ENCODE results near the gene PTPRCAP.
"Not testable (repeated sequence)": the region's sequence is repeated elsewhere in the genome, so short reads cannot be mapped to it uniquely, and the experiment has no call there.

The PTPRCAP gene

DNA sequence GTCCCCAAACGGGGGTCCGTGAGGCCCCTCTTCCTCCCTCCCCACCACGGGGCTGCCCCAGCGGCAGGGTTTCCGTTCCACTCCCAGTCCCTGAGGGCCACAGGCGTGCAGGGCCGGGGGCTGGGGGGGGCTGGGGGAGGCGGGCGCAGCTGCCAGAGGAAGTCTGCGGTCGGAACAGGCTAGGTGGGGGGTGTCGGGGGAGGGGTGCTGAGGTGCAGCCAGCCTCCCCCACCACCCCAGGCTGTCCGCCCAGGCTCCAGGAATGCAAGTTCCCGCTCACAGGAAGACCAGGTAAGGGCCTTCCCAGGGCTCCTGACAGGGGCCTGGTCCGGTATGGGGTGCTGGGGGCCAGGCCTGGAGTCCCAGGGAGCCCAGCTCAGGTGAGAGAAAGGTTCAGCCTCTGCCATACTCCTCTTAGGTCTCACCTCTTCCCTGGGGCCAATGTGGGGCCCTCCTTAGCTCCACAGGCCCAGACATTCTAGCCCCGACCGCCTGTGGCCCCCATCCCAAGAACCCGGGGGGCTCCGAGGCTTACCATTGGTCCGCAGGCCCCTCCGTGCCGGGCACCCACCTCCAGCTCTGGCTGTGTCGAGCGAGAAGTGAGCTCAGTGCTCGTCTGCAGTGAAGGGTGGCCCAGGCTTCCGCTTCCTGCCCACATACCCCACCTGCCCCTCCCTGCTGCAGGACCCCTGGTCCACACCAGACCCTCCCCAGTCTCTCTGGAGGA, at the start of gene PTPRCAP:
PTPRCAP (minus strand) TSS at position 601 of the 727 bp plus-strand sequence; CDS start at position 538, 63 bp downstream.
- DNase-seq, result no peak

DNA sequence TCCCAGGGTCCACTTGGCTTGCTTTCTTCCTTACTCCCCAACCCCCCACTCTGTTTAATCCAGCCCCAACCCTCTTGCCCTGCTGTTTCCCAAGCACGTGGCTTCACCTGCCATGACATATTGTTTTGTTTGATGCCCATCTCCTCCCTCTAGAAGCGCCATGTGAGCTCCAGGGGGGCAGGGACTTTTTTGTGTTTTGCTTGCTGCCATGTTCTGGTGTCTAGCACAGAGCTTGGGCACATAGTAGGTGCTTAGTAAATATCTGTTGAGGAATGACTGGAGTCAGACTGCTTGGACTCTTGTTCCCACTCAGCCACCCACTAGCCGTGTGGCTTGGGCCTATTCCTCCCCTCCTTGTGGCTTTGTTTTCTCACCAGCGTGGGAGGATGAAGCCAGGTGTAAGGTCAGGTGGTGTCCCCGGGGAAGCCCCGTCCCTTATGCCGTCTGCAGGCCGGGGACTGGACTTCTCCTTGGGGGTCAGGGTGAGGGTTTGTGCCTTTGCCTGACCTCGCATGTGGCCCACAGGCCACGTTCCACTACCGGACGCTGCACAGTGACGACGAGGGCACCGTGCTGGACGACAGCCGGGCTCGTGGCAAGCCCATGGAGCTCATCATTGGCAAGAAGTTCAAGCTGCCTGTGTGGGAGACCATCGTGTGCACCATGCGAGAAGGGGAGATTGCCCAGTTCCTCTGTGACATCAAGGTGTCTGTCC, 49.2 kb upstream of the PTPRCAP start:
- no peak for DNase-seq

DNA sequence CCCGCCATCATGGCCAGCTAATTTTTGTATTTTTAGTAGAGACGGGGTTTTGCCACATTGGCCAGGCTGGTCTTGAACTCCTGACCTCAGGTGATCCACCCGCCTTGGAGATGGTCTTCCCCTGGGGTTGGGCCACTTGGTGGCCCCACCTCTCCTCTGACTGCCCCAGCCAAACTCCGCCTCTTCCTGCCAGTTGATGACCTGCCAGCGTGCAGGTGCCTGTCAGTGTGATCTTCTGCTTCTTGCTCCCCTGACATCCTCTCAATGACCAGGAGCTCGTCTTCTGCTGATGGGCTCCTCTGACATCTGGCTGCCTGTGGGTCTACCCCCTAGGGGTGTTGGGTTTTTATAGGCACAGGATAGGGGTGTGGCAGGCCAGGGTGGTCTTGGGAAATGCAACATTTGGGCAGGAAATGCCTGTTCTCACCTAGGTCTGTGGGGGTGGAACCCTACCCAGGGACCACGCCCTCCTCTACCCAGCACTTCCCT, 48.4 kb upstream of the PTPRCAP start:
- DNase-seq, result not testable (repeated sequence)

DNA sequence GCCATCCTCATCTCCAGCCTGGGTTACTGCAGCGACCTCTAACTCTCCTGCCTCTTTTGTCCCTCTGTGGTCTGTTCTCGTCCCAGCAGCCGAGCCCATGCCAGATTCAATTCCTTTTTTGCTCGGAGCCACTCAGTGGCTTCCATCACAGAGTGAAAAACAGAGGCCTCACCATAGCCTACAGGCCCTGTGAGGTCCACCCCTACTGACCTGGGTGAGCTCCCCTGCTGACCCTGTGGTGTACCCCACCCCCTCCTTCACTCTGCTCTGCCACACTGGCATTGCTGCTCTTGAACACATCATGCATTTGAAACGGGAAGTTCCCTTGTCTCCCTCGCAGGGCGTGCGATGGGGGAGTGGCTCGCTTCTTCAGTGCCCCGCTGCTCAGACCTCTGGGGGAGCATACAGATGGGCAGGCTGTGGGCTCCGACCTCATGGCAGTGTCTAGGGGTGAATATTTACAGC, 47.4 kb upstream of the PTPRCAP start:
- DNase-seq, result no peak

- no peak for DNase-seq
Measured at GRCh38 chr11:67483831-67484665, 46.6 kb upstream of the PTPRCAP start.

DNA sequence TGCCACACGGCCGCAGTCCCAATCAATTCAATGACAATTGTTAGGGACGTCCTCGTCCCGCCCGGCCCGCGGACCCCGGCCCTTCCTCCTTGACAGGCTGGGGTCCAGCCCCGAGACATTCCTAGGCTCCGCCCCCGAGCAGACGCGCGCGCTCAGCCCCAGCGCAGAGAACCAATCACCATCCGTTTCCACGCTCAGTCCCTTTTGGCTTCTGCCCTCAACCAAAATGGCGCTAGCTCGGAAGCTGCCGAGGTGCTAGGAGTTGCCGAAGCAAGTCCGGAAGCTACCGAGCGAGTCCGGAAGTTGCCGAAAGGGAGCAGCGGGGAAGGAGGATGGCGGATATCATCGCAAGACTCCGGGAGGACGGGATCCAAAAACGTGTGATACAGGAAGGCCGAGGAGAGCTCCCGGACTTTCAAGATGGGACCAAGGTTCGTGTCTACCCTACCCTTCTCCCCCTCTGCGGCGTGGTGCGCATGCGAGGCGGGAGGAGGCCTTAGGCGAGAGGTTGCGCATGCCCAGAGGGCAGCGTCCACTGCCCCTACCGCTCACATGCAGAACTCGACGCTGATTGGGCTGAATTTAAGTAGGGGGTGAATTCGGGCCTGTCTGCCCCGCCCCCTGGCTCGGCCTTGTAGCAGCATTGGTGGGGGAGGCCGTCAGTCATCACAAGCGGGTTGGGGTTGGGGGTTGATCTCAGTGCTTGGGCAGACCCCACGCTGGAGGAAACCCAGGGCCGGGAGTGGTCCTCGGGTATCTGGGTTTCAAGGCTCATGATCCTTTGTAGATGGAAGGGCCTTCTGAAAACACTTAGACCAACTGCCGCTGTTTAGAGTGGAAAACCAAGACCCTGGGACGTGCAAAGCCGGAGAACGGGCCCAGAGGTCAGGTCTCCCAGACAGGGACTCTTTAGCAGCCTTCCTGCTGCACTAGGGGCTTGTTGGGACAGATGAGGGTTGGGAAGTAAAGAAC, 45.6 kb upstream of the PTPRCAP start, which contains the start of gene AIP:
AIP (plus strand) TSS at position 200 of the 972 bp plus-strand sequence; CDS start at position 333, 133 bp downstream.
- peak; percentile 99 for DNase-seq

GRCh38 chr11:67482275-67482826, 44.9 kb upstream of the PTPRCAP start:
- DNase-seq, result no peak

- not testable (repeated sequence) for DNase-seq
Measured at GRCh38 chr11:67477344-67478050, 40.0 kb upstream of the PTPRCAP start.

GRCh38 chr11:67476692-67477091, 39.2 kb upstream of the PTPRCAP start:
- DNase-seq, result not testable (repeated sequence)

GRCh38 chr11:67472882-67473281, 35.4 kb upstream of the PTPRCAP start:
- DNase-seq, result no peak

DNA sequence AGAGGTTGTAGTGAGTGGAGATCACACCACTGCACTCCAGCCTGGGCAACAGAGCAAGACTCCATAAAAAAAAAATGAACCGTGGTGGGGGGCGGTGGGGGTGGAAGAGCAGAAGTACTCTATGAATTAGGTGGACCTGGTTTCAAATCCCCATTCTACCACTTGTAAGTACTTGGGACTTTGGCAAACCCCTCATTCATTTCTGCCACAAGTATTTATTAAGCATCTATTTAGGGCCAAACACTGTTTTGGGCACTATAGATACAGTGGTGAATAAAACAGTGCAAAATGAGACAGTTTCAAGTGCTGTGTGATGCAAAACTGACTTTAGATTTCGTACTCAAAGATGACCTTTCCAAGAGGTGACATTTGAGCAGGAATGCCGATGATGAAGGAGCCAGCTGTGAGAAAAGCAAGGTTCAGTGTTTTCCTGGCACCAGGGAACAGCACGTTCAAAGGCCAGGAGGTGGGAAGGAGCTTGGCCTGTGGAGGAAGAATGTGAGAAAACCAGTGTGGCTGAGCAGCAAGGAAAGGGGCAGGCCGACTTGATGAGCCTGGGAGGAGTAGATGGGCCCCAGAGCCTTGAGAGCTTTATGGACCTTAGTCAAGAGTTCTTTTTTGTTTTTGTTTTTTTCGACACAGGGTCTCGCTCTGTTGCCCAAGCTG, 33.0 kb upstream of the PTPRCAP start:
- DNase-seq, result no peak

GRCh38 chr11:67469508-67469811, 32.0 kb upstream of the PTPRCAP start:
- DNase-seq, result no peak

GRCh38 chr11:67468759-67469507, 31.5 kb upstream of the PTPRCAP start, which contains the start of gene TMEM134:
Gene TMEM134, minus strand, starts transcription at chr11:67469251. Its CDS starts 59 bp downstream, at chr11:67469192.
- DNase-seq, result peak; percentile 93

- DNase-seq, result peak; percentile 13
Measured at GRCh38 chr11:67468456-67468758, 30.9 kb upstream of the PTPRCAP start.

- peak; percentile 19 for DNase-seq
Measured at GRCh38 chr11:67468056-67468455, 30.6 kb upstream of the PTPRCAP start.

DNA sequence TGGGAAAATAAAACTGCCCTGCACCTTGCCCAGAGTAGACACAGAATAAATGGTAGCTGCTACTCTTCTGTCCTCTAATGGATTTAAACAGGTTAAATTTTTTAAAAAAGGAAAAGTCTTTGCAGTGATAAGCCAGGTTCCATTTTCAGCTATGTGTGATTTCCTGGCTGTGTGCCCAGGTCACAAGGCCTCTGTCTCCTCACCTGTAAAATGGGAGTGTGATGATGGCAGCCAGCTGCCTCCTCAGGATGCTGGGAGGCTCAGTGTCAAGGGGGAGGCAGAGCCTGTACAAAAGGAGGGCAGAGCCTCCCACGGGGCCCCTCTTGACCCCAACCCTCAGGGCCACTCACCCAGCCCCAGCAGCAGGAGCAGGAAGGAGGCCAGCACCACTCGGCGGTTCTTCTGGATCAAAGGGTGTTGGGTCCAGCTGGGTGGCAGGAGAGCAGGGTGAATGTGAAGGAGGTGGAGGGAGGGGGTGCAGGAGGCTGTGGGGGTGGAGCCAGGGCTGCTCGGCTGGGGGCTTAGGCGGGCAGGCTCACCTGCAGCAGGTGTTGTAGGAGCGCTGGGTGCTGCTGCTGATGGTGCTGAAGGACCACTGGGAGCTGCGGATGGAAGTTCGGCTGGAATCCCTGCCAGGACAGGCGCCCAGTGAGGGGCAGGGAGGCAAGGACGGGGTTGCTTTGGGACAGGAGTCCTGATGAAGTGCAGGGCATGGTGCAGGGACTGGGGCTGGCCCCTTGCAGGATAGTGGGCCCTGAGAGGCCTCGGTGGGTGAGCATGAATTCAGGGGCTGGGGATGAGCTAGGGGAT, 29.7 kb upstream of the PTPRCAP start:
- no peak for DNase-seq

- no peak for DNase-seq
Measured at GRCh38 chr11:67466367-67466766, 28.9 kb upstream of the PTPRCAP start.

DNA sequence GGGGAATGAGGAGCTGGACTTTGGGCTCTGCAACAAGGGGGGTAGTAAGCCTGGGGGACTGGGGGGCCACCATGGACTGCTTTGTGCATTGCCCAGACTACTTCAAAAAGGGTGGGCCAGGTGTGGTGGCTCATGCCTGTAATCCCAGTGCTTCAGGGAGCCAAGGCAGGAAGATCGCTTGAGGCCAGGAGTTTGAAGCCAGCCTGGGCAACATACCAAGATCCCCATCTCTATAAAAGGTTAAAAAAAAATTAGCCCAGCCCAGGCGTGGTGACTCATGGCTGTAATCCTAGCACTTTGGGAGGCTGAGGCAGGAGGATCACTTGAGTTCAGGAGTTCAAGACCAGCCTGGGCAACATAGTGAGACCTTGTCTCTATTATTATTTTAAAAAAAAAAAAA, 28.0 kb upstream of the PTPRCAP start:
- not testable (repeated sequence) for DNase-seq

DNA sequence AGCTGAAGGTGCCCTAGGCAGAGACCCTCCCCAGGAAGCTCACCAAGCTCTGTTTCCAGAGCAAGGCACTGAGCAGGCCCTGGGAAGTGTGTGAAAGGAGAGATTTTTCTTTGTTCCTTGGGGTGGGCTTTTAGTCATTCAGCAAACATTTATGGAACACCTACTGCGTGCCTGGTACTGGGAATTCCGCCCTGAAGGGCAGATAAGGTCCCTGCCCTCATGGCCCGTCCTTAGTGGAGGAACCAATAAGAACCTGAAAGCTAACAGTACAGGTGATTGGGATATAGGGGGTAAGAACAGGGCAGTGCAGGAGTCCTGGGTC, 27.7 kb upstream of the PTPRCAP start:
- DNase-seq, result no peak

Measured in NCI-H345 (cell line).